Measurements from ENCODE around the gene ATP2B2. TPM values are rescaled to one million over a fixed set of nuclear protein-coding genes. Genes with fewer than 3 reads are reported as not detected.

The ATP2B2 gene
- polyA plus RNA-seq, 3 donors from 2014 or later: not detected

- Mint-ChIP-seq H3K4me1 (no peaks in the 10 kb centered on the region), H3K9me3 (no peaks in the 10 kb centered on the region), H3K4me3 (no peak overlapping the region), H3K27ac (no peak overlapping the region), H3K36me3 (no peaks in the 10 kb centered on the region), H3K27me3 (ENCODE audit: low read depth in 3 of 3) (no peaks in the 10 kb centered on the region)
- DNase-seq: no peak
Measured at GRCh38 chr3:10502185-10502880, 3.1 kb downstream of the ATP2B2 start.

- Mint-ChIP-seq H3K27ac (peak overlapping the region in 1 of 6 donors; percentile 8), H3K36me3 (no peaks in the 10 kb centered on the region), H3K4me3 (no peak overlapping the region), H3K9me3 (no peaks in the 10 kb centered on the region), H3K4me1 (no peaks in the 10 kb centered on the region), H3K27me3 (ENCODE audit: low read depth in 3 of 3) (no peaks in the 10 kb centered on the region)
- no peak for DNase-seq
Measured at GRCh38 chr3:10501664-10502052, 3.7 kb downstream of the ATP2B2 start.

- H3K4me3 Mint-ChIP-seq: no peak overlapping the region
- no peak overlapping the region for H3K27ac Mint-ChIP-seq
- no peaks in the 10 kb centered on the region for H3K4me1 Mint-ChIP-seq
- H3K36me3 Mint-ChIP-seq: no peaks in the 10 kb centered on the region
- no peaks in the 10 kb centered on the region for H3K27me3 Mint-ChIP-seq (ENCODE audit: low read depth in 3 of 3)
- DNase-seq: no peak
- no peaks in the 10 kb centered on the region for H3K9me3 Mint-ChIP-seq
Measured at GRCh38 chr3:10500717-10501663, 4.4 kb downstream of the ATP2B2 start.

GRCh38 chr3:10498271-10498670 is 7.1 kb downstream of the ATP2B2 start:
- Mint-ChIP-seq H3K4me1 (no peaks in the 10 kb centered on the region), H3K27me3 (ENCODE audit: low read depth in 3 of 3) (peaks cover 0 to 4% (median 0%) of the 10 kb centered on the region in 3 donors), H3K9me3 (no peaks in the 10 kb centered on the region), H3K27ac (no peak overlapping the region), H3K4me3 (no peak overlapping the region), H3K36me3 (no peaks in the 10 kb centered on the region)
- no peak for DNase-seq

- no peak overlapping the region for H3K27ac Mint-ChIP-seq
- no peak for DNase-seq
- H3K27me3 Mint-ChIP-seq (ENCODE audit: low read depth in 3 of 3): peaks cover 0 to 8% (median 0%) of the 10 kb centered on the region in 3 donors
- H3K4me3 Mint-ChIP-seq: no peak overlapping the region
- H3K36me3 Mint-ChIP-seq: no peaks in the 10 kb centered on the region
- no peaks in the 10 kb centered on the region for H3K9me3 Mint-ChIP-seq
- no peaks in the 10 kb centered on the region for H3K4me1 Mint-ChIP-seq
Measured at GRCh38 chr3:10497439-10497838, 7.9 kb downstream of the ATP2B2 start.

GRCh38 chr3:10496121-10496863 is 9.1 kb downstream of the ATP2B2 start:
- Mint-ChIP-seq H3K27me3 (ENCODE audit: low read depth in 3 of 3) (peaks cover 0 to 8% (median 0%) of the 10 kb centered on the region in 3 donors), H3K36me3 (no peaks in the 10 kb centered on the region), H3K4me1 (no peaks in the 10 kb centered on the region), H3K4me3 (no peak overlapping the region), H3K27ac (no peak overlapping the region), H3K9me3 (no peaks in the 10 kb centered on the region)
- no peak for DNase-seq

- no peaks in the 10 kb centered on the region for H3K4me1 Mint-ChIP-seq
- no peaks in the 10 kb centered on the region for H3K9me3 Mint-ChIP-seq
- H3K4me3 Mint-ChIP-seq: no peak overlapping the region
- H3K27me3 Mint-ChIP-seq (ENCODE audit: low read depth in 3 of 3): peaks cover 0 to 8% (median 0%) of the 10 kb centered on the region in 3 donors
- no peak overlapping the region for H3K27ac Mint-ChIP-seq
- no peaks in the 10 kb centered on the region for H3K36me3 Mint-ChIP-seq
- DNase-seq: no peak
Measured at GRCh38 chr3:10495614-10496013, 9.8 kb downstream of the ATP2B2 start.

- H3K27ac Mint-ChIP-seq: no peak overlapping the region
- no peaks in the 10 kb centered on the region for H3K36me3 Mint-ChIP-seq
- no peaks in the 10 kb centered on the region for H3K4me1 Mint-ChIP-seq
- H3K4me3 Mint-ChIP-seq: no peak overlapping the region
- H3K9me3 Mint-ChIP-seq: no peaks in the 10 kb centered on the region
- no peak for DNase-seq
- H3K27me3 Mint-ChIP-seq (ENCODE audit: low read depth in 3 of 3): peaks cover 0 to 8% (median 0%) of the 10 kb centered on the region in 3 donors
Measured at GRCh38 chr3:10495003-10495402, 10.4 kb downstream of the ATP2B2 start.

- peaks cover 0 to 8% (median 0%) of the 10 kb centered on the region in 3 donors for H3K27me3 Mint-ChIP-seq (ENCODE audit: low read depth in 3 of 3)
Measured at GRCh38 chr3:10494180-10494579, 11.2 kb downstream of the ATP2B2 start.

GRCh38 chr3:10493202-10493589 is 12.2 kb downstream of the ATP2B2 start:
- Mint-ChIP-seq H3K27ac (no peak overlapping the region), H3K4me3 (no peak overlapping the region), H3K4me1 (no peaks in the 10 kb centered on the region), H3K9me3 (peaks cover 0 to 1% (median 0%) of the 10 kb centered on the region in 6 donors), H3K27me3 (ENCODE audit: low read depth in 3 of 3) (peaks cover 0 to 9% (median 0%) of the 10 kb centered on the region in 3 donors), H3K36me3 (no peaks in the 10 kb centered on the region)
- no peak for DNase-seq

More at GRCh38 chr3:10494180-10494579, 11.2 kb downstream of the ATP2B2 start:
- Mint-ChIP-seq H3K36me3 (no peaks in the 10 kb centered on the region), H3K4me3 (no peak overlapping the region), H3K9me3 (no peaks in the 10 kb centered on the region), H3K27ac (no peak overlapping the region), H3K4me1 (no peaks in the 10 kb centered on the region)
- DNase-seq: no peak

- no peak overlapping the region for H3K27ac Mint-ChIP-seq
- H3K36me3 Mint-ChIP-seq: no peaks in the 10 kb centered on the region
- no peaks in the 10 kb centered on the region for H3K4me1 Mint-ChIP-seq
- H3K27me3 Mint-ChIP-seq (ENCODE audit: low read depth in 3 of 3): peaks cover 0 to 9% (median 0%) of the 10 kb centered on the region in 3 donors
- no peak overlapping the region for H3K4me3 Mint-ChIP-seq
- H3K9me3 Mint-ChIP-seq: peaks cover 0 to 1% (median 0%) of the 10 kb centered on the region in 6 donors
- DNase-seq: no peak
Measured at GRCh38 chr3:10492364-10493201, 12.8 kb downstream of the ATP2B2 start.

GRCh38 chr3:10489746-10490483 is 15.5 kb downstream of the ATP2B2 start:
- Mint-ChIP-seq H3K4me3 (no peak overlapping the region), H3K27me3 (ENCODE audit: low read depth in 3 of 3) (peaks cover 3 to 9% (median 3%) of the 10 kb centered on the region in 3 donors), H3K4me1 (no peaks in the 10 kb centered on the region), H3K9me3 (peaks cover 0 to 1% (median 0%) of the 10 kb centered on the region in 6 donors), H3K36me3 (no peaks in the 10 kb centered on the region), H3K27ac (no peak overlapping the region)
- DNase-seq: no peak

Measured in immature natural killer cell (primary cell).